ENCODE measurements around the gene TGFBR2. TPM values are rescaled to one million over a fixed set of nuclear protein-coding genes. Genes with fewer than 3 reads are reported as not detected.

The TGFBR2 gene
- polyA plus RNA-seq, 1 of the 3 experiments (the other 2 are of a cell fraction) = 48.3 TPM

GRCh38 chr3:30631243-30631904 lies 25.0 kb downstream of the TGFBR2 start:
- no peak overlapping the region for H3K27ac ChIP-seq (ENCODE audit: low read depth in 2 of 2, low read length in 1 of 2)
- WGBS (ENCODE audit: low lambda C conversion rate) = 75% methylated on average over 7 of the region's 7 CpGs
- H3K27me3 ChIP-seq (ENCODE audit: insufficient read depth) = no peaks in the 10 kb centered on the region
- POLR2A ChIA-PET = no interaction called here
- H3K4me1 ChIP-seq (ENCODE audit: control insufficient read depth in 1 of 2, insufficient read depth in 2 of 2, low read depth in 1 of 2, low read length in 1 of 2) = peaks cover 3 to 45% of the 10 kb centered on the region in 2 experiments; a peak in 3 of 4 replicates
- H2AFZ ChIP-seq (ENCODE audit: low read depth) = no peak overlapping the region
- no peak for DNase-seq
- H3K36me3 ChIP-seq (replicated peaks in 1 of 2; ENCODE audit: control insufficient read depth in 1 of 2, insufficient read depth in 2 of 2, low read length in 1 of 2) = peaks cover 3 to 48% of the 10 kb centered on the region in 2 experiments
- CTCF ChIA-PET = no interaction called here
- TF ChIP-seq RAD21 (IDR thresholded peaks at IDR 0.05; ENCODE audit: low read length) (no peak), EP300 (IDR thresholded peaks at IDR 0.05; ENCODE audit: borderline replicate concordance in 1 of 2, low read depth in 1 of 2, low read length in 1 of 2) (no peak), CHD2 (IDR thresholded peaks at IDR 0.05; ENCODE audit: low read length, partially characterized antibody) (no peak), POLR2AphosphoS5 (IDR thresholded peaks at IDR 0.05; ENCODE audit: low read depth, low read length) (no peak), USF2 (IDR thresholded peaks at IDR 0.05; ENCODE audit: borderline replicate concordance, low read depth, low read length) (no peak)
- H3F3A ChIP-seq (replicated peaks; ENCODE audit: insufficient read depth) = peaks cover 6% of the 10 kb centered on the region
- H3K9ac ChIP-seq = no peak overlapping the region
- H3K9me3 ChIP-seq = no peaks in the 10 kb centered on the region
- H3K4me2 ChIP-seq = no peak overlapping the region
- no peaks in the 10 kb centered on the region; the same call in 1 of the 2 replicates for H4K20me1 ChIP-seq (ENCODE audit: insufficient read depth)
- peaks cover 100% of the 10 kb centered on the region for H3K79me2 ChIP-seq (ENCODE audit: insufficient read depth)
- no peaks in the 10 kb centered on the region for H3K9me2 ChIP-seq
- no peak overlapping the region for H3K4me3 ChIP-seq (ENCODE audit: low read depth in 2 of 2, low read length in 1 of 2)

GRCh38 chr3:30632065-30632464 lies 25.7 kb downstream of the TGFBR2 start:
- Histone ChIP-seq H3K36me3 (replicated peaks in 1 of 2; ENCODE audit: control insufficient read depth in 1 of 2, insufficient read depth in 2 of 2, low read length in 1 of 2) (peaks cover 3 to 46% of the 10 kb centered on the region in 2 experiments), H2AFZ (ENCODE audit: low read depth) (no peak overlapping the region), H3K4me2 (no peak overlapping the region), H3K4me3 (ENCODE audit: low read depth in 2 of 2, low read length in 1 of 2) (no peak overlapping the region), H3K27me3 (ENCODE audit: insufficient read depth) (no peaks in the 10 kb centered on the region), H3F3A (replicated peaks; ENCODE audit: insufficient read depth) (peaks cover 3% of the 10 kb centered on the region), H3K4me1 (ENCODE audit: control insufficient read depth in 1 of 2, insufficient read depth in 2 of 2, low read depth in 1 of 2, low read length in 1 of 2) (peaks cover 0 to 38% of the 10 kb centered on the region in 2 experiments; a peak in 3 of 4 replicates), H4K20me1 (ENCODE audit: insufficient read depth) (no peaks in the 10 kb centered on the region; the same call in 1 of the 2 replicates), H3K9ac (no peak overlapping the region), H3K9me3 (no peaks in the 10 kb centered on the region), H3K9me2 (no peaks in the 10 kb centered on the region), H3K79me2 (ENCODE audit: insufficient read depth) (peaks cover 100% of the 10 kb centered on the region), H3K27ac (ENCODE audit: low read depth in 2 of 2, low read length in 1 of 2) (no peak overlapping the region)
- no peak for TF ChIP-seq FOXJ3 (CRISPR knock-in tag; IDR thresholded peaks at IDR 0.05)
- TF ChIP-seq, protein P1, sequence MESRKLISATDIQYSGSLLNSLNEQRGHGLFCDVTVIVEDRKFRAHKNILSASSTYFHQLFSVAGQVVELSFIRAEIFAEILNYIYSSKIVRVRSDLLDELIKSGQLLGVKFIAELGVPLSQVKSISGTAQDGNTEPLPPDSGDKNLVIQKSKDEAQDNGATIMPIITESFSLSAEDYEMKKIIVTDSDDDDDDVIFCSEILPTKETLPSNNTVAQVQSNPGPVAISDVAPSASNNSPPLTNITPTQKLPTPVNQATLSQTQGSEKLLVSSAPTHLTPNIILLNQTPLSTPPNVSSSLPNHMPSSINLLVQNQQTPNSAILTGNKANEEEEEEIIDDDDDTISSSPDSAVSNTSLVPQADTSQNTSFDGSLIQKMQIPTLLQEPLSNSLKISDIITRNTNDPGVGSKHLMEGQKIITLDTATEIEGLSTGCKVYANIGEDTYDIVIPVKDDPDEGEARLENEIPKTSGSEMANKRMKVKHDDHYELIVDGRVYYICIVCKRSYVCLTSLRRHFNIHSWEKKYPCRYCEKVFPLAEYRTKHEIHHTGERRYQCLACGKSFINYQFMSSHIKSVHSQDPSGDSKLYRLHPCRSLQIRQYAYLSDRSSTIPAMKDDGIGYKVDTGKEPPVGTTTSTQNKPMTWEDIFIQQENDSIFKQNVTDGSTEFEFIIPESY (IDR thresholded peaks at IDR 0.05; ENCODE audit: borderline replicate concordance, low read depth) = no peak
- TF ChIP-seq FOXM1 (IDR thresholded peaks at IDR 0.05; ENCODE audit: low read depth) = no peak
- TF ChIP-seq, protein P2, sequence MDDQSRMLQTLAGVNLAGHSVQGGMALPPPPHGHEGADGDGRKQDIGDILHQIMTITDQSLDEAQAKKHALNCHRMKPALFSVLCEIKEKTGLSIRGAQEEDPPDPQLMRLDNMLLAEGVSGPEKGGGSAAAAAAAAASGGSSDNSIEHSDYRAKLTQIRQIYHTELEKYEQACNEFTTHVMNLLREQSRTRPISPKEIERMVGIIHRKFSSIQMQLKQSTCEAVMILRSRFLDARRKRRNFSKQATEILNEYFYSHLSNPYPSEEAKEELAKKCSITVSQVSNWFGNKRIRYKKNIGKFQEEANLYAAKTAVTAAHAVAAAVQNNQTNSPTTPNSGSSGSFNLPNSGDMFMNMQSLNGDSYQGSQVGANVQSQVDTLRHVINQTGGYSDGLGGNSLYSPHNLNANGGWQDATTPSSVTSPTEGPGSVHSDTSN (IDR thresholded peaks at IDR 0.05) = no peak
- TF ChIP-seq TAF1 (IDR thresholded peaks at IDR 0.05; ENCODE audit: borderline replicate concordance, low read depth, low read length) = no peak
- no peak for TF ChIP-seq EZH2phosphoT487 (IDR thresholded peaks at IDR 0.05; ENCODE audit: borderline replicate concordance, low read depth)
- ChIA-PET CTCF (no interaction called here), POLR2A (no interaction called here)
- no peak for DNase-seq
- 96% methylated on average over 3 of the region's 3 CpGs for WGBS (ENCODE audit: low lambda C conversion rate)
